CD4-positive, alpha-beta T cell treated with Interleukin-1 beta for 1 hour (primary cell): ENCODE results near the gene RASGEF1C.
"Not testable (repeated sequence)": the region's sequence is repeated elsewhere in the genome, so short reads cannot be mapped to it uniquely, and the experiment has no call there.

Experiments used
- DNase-seq, 2 donors: peaks; one replicate each; pipeline ENCODE4 v3.0.0-alpha.2; 2020 to 2022

Gene RASGEF1C

DNA sequence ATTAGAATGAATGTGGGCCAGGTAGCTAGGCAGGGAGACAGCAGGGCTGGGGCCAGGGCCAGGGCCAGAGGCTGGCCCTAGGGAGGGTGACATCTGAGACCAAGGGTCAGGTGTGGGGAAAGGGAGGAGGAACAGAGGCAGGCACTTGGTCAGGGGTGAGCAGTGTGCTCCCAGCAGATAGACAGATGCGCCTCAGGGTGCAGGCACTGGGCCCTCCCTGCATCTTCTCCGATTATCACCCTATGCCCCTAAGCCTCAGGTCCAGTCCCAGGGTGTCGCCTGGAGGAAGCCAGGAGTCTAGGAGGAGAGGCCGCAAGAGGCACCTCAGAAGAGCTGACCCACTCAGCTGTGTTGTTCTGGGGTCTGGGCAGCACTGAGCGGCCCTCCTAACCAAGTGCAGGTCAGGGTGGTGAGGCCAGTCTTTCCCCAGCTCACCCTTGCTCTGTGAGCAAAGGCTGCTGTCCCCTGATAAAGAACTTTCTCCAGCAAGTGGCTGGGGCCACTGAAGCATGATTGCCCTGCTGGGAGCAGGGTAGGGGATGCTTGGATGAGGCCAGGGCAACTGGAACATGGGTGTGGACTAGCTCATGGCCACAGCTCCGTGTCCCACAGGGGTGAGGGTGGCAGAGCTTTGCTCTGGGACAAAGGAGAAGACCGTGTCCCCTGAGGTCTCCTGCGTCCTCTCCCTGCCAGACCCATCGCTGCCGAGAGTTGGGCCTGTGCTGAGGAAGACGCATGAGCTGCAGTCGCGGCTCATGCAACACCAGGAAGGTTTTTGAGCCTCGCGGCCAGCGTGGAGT, 2.1 kb upstream of the RASGEF1C start:
- DNase-seq: no peak

DNA sequence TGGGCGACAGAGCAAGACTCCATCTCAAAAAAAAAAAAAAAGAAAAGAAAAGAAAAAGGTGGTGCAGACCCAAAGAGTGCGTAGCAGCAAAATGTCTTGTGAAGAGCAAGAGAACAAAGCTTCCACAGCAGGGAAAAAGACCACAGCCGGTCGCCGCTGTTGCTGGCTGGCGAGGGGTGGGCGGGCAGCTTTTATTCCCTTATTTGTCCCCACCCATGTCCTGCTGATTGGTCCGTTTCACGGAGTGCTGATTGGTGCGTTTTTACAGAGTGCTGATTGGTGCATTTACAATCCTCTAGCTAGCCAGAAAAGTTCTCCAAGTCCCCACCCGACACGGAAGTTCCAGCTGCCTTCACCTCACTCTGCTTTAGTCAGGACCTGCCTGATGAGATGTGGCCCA, 1.1 kb upstream of the RASGEF1C start:
- not testable (repeated sequence) for DNase-seq

GRCh38 chr5:180208435-180209081, 453 bp downstream of the RASGEF1C start:
- no peak for DNase-seq

DNA sequence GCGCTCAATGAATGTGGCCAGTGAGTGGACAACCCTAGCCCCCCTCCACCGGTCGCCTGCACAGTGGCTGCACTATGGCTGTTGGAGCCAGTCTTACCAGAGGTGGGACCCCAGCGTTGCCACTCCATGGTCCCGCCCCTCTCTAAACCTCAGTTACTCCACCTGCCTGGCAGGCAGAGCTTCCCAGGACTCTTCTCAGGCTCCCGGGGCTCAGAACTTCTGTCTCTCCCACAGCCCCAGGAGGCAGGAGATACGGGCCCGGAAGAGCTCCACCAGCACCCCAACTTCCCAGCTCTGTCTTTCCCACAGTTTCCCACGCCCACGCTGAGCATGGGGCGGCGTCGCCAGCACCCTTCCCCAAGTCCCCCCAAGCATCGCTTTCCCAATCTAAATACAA, 975 bp downstream of the RASGEF1C start:
- DNase-seq: no peak

- no peak for DNase-seq
Observed at GRCh38 chr5:180207593-180207992, 1.4 kb downstream of the RASGEF1C start.

GRCh38 chr5:180206993-180207392, 2.0 kb downstream of the RASGEF1C start:
- DNase-seq: no peak

DNA sequence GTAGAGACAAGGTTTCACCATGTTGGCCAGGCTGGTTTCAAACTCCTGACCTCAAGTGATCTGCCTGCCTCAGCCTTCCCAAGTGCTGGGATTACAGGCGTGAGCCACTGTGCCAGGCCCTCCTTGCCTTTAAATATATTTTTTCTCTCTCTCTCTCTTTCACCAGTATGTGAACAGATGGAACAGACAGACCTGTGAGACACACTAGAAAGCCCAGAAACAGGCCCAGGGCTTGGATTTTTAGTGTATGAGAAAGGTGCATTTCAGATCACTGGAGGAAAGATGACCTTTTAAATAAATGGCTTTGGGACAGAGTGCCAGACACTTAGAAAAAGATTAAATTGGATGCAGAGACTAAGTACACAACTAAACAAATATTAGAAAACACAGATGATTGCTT, 3.1 kb downstream of the RASGEF1C start:
- no peak for DNase-seq

- no peak for DNase-seq
Observed at GRCh38 chr5:180204276-180204819, 4.7 kb downstream of the RASGEF1C start.

GRCh38 chr5:180202939-180203573, 6.0 kb downstream of the RASGEF1C start:
- DNase-seq: no peak

DNA sequence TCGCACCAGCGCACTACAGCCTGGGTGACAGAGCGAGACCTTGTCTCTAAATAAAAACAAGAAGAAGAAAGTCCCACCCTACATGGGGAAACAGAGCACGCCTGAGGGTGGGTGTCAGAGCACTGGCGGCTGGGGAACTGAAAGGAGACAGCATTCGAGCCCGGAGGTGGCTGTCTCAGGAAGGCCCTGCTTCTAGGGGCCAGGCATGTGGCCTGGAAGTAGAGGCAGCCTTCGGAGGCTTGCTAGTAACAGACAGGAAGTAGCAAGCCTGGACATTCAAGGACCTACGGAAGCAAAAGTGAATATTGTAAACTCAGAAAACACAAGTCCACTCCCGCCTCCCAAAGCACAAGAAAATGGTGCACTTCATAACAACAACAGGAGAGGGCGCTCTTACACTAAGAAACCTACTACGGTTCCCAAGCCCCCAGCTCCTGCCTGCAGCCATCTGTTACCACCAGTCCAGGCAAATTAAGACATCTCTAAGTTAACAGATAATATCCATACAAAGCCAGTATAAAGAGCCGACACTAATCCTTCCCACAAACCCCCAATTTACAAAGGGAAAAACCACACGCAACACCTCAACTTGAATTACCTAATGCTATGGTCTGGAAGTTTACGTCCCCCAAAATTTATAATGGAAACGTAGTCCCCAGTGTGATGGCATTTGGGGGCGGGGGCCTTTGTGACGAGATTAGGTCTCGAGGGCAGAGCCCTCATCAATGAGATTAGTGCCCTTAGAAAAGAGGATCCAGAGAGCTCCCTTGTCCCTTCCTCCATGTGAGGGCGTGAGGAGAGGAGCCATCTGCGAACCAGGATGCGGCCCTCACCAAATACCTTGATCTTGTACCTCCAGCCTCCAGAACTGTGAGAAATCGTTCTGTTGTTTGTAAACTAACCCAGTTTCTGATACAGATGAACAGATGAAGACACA, 7.7 kb downstream of the RASGEF1C start:
- peak in 1 of 2 donors; percentile 5 for DNase-seq

- DNase-seq: no peak
Observed at GRCh38 chr5:180199390-180199789, 9.6 kb downstream of the RASGEF1C start.

DNA sequence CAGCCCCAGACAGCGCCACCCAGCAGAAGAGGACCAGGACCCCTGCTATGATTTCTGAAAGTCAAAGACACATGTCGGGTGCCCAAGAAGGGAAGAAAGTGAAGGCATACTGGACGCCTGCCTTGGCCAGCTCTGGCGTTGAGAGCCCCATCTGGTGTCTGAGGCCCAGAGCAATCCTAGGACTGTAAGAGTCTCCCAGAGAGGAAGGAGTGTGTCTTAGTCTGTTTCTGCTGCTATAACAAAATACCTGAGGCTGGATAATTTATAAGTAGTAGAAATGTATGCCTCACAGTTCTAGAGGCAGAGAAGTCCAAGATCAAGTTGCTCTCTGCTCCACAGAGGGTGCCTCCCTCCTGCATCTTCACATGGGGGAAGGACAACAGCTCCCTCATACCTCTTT, 10.8 kb downstream of the RASGEF1C start:
- DNase-seq: no peak

GRCh38 chr5:180197016-180197702, 11.9 kb downstream of the RASGEF1C start:
- no peak for DNase-seq

DNA sequence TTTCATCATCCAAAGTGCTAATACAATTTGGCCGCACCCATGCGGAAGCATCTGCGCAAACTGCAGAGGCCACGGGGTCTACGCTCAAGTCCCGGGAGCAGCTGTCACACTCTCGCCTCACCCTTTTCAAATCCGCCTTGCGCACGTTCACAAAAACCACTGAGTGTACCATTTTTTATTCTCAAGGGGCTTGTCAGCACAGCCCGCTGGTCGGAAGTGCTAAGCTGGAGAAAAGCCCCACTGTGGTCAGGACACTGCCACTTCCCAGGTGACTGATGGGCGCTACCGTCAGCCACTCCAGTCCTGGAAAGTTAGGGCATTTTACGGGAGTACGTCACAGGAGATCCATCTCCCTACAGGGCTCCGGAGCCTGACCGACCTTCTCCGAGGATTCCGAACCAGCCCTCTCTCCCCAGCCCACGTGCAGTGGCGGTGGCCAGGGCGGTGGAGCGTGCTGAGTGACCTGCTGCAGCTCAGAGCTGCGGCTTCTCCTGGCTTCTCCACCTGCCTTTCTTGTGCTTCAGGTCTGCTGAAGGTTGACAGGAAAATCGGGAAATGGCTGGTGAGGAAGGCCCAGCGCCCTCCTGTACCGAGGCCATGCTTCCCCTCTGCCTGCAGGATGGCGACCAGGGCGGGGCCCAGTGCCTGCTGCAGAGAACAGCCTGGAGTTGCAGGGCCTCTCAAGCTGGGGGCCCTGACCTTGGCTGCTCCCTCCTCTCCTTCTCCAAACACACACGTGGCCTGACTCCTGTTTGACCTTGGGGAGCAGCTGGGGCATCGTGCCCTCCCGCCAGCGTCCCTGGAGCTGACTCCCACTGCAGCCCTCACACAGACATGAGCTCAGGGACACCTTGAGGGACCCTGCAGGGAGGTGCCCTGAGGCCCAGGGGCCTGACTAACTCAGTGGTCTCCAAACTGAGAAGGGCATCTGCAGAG, 14.3 kb downstream of the RASGEF1C start:
- DNase-seq: no peak

GRCh38 chr5:180193749-180194375, 15.1 kb downstream of the RASGEF1C start:
- no peak for DNase-seq

- no peak for DNase-seq
Observed at GRCh38 chr5:180191716-180192115, 17.3 kb downstream of the RASGEF1C start.

DNA sequence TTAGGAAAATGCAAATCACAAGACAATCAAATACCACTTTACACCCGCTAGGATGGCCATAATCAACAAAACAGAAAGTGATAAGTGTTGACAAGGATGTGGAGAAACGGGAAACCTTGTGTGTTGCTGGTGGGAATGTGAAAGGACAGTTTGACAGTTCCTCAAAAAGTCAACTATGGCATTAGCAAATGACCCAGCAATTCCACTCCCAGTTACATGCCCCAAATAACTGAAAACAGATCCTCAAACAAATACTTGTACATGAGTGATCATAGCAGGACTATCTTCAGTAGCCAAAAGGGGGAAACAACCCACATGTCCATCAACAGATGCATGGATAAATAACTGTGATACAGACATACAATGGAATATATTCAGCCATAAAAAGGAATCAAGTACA, 21.2 kb downstream of the RASGEF1C start:
- DNase-seq: no peak

DNA sequence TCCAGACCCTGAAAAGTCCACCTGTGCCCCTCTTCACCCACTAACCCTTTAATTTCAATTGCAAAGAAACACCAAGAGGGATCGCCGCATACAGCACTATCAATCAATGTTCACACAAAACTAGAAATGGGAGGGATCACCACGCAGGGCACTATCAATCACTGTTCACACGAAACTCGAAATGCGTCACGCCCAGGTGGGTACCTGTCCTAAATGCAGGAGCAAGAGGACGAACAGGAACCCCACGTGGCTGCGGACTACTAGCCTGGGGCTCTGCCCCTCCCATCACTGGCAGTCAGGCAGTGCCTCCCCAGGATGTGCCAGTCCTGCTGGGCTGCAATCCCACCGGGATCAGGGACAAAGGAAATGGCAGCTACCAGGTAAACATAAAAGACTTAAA, 28.2 kb downstream of the RASGEF1C start:
- DNase-seq: no peak

DNA sequence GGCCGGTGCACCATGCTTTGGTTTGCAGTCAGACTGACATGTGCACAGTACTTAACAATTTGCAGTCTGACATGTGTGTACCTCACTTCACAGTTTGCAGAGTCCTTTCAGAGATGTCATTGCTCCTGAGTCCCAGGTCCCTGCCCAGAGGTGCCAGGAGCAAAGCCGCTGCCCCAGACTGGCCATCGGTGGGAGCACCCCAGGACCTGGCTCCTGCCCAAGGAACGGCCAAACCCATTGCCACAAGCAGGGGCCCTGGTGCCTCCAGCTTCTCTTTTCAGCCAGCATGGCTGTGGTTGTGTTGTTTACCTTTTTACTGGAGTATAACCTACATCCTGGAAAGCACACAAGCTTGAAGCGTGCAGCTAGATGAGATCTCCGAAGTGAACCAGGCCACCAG, 28.6 kb downstream of the RASGEF1C start:
- no peak for DNase-seq
